IMR-90 (cell line): ENCODE results near the gene TM9SF4.

Experiments used
- CEBPB ChIP-seq: IDR thresholded peaks from 2 replicates; pipeline ENCODE4 v1.6.1; 2012; ENCODE audit warnings: low read depth, low read length, improper control_type of control experiment
- CTCF ChIP-seq: conservative IDR thresholded peaks from 2 replicates; pipeline ENCODE4 v1.5.1; 2012; ENCODE audit warnings: mild to moderate bottlenecking, low read depth, low read length, improper control_type of control experiment

- no peak for TF ChIP-seq CTCF
- no peak for TF ChIP-seq CEBPB
Observed at GRCh38 chr20:32129863-32130262, 20.3 kb downstream of the TM9SF4 start.
